HG03469 (cell line): Measurements from ENCODE around the gene NACA2.
"Not testable (repeated sequence)": the region's sequence is repeated elsewhere in the genome, so short reads cannot be mapped to it uniquely, and the experiment has no call there.

ENCODE experiments used
- ATAC-seq: cut with Tn5 transposase; IDR thresholded peaks from one replicate; pipeline ENCODE4 v1.9.1; 2021; ENCODE audit warnings: mild to moderate bottlenecking, moderate library complexity, moderate number of reproducible peaks; ENCODE audit not compliant: unreplicated experiment

The NACA2 gene

DNA sequence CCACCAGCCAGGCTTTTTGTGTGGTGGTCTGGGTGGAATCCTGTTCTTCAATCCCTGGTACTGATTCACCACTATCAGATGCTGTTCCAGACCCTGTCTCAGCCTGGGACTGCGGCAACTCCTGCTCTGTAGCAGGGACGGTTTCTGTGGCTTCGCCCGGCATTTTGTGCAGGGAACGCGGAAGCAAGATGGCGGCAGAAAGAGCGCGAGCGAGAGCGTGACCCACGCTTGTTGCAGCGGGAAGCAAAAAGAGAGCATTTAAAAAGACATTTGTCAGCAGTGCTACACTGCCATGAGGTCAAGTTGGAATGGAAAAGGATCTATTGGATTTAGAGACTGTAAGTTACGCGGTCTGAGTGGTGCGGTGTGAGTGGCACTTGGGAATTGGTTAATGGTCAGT, at the start of gene NACA2:
Gene NACA2 (minus strand): TSS at position 202 of the 400 bp plus-strand sequence. CDS start 39 bp downstream, at position 163.
- ATAC-seq, result no peak

DNA sequence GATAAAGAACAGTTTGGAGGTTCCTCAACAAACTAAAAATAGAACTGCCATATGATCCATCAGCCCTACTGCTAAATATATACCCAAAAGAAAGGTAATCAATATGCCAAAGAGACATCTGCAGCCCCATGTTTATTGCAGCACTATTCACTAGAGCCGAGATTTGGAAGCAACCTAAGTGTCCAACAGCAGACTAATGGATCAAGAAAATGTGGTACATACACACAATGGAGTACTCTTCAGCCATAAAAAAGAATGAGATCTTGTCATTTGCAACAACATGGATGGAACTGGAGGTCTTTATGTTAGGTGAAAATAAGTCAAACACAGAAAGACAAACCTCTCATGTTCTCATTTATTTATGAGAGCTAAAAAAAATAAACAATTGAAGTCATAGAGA, 48.8 kb upstream of the NACA2 start:
- ATAC-seq, result no peak

DNA sequence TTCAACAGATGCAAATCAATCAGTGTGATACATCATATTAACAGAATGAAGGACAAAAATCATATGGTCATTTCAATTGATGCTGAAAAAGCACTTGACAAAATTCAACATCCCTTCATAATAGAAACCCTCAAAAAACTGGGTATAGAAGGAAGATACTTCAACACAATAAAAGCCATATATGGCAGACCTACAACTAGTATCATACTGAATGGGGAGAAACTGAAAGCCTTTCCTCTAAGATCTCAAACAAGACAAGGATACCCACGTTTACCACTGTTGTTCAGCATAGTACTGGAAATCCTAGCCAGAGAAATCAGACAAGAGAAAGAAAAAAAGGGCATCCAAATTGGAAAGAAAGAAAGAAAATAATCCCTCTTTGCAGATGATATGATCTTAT, 47.1 kb upstream of the NACA2 start:
- no peak for ATAC-seq

DNA sequence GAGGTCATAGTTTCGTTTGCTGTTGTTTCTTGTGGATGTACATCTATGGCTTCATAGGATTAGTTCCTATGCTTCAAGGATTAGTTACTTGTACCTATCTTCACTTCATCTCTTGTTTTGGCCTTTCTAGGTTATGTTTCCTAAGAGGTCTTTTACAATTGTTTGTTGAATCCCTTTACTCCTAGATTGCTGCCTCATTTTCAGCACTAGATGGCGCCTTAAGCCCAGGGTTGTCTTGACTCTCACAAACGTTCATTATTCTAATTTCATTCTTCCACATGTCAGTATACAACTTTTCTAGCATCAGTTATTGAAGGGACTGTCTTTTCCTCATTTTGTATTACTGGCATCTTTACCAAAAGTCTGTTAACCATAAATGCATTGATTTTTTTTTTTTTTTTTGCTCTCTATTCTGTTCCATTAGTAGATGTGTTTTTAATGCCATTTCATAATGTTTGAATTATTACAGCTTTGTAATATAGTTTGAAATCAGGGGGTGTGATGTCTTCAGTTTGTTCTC, 45.0 kb upstream of the NACA2 start:
- no peak for ATAC-seq

DNA sequence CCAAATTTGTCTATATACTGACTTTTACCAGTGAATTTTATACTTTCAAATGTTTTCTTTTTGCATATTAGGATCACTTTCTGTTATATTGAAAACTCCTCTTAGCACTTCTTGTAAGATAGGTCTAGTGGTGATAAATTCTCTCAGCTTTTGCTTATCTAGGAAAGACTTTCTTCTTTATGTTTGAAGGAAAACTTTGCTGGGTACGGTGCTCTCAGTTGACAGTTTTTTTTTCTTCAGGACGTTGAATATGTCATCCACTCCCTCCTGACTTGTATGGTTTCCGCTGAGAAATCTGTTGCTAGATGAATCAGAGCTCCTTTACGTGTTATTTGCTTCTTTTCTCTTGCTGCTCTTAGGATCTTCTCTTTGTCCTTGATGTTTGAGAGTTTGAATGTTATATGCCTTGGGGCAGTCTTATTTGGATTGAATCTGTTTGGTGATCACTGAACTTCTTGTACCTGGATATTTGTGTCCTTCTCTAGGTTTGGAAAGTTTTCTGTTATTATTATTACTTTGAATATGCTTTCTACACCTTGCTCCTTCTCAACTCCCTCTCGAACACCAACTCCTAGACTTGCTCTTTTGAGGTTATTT, 44.0 kb upstream of the NACA2 start:
- no peak for ATAC-seq

DNA sequence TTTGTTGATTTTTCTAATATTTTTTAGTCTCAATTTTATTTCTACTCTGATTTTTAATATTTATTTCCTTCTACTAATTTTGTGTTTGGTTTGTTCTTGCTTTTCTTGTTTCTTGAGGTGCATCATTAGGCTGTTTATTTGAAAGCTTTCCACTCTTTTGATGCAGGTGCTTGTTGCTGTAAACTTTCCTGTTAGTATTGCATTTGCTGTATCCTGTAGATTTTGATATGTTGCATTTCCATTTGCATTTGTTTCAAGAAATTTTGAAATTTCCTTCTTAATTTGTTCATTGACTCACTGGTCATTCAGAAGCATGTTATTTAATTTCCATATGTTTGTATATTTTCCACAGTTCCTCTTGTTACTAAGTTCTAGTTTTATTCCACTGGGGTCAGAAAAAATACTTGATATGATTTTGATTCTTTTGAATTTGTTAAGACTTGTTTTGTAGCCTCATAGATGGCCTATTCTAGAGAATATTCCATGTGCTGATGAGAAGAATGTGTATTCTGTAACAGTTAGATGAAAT, 43.1 kb upstream of the NACA2 start:
- no peak for ATAC-seq

DNA sequence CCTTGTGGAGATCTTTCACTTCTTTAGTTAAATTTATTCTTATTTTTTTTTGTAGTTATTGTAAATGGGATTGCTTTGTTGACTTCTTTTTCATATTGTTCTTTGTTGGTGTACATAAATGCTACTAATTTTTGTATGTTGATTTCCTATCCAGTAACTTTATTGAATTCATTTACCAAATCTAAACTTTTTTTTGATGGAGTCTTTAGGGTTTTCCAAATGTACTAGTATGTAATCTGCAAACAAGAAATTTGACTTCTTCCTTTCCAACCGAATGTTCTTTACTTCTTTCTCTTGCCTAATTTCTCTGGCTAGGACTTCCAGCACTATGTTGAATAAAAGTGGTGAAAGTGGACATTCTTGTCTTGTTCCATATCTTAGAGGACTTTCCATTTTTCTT, 41.8 kb upstream of the NACA2 start:
- ATAC-seq, result no peak

DNA sequence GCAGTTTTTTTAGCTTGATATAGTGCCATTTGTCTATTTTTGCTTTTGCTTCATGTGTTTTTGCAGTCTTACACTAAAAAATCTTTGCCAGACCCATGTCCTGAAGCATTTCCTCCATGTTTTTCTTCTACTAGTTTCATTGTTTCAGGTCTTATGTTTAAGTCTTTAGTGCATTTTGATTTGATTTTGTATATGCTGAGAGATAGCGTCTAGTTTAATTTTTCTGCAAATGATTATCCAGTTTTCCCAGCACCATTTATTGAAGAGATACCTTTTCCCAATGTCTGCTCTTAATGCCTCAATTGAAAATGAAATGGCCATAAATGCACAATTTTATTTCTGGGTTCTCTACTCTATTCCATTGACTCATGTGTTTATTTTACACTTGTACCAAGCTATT, 40.8 kb upstream of the NACA2 start:
- no peak for ATAC-seq

DNA sequence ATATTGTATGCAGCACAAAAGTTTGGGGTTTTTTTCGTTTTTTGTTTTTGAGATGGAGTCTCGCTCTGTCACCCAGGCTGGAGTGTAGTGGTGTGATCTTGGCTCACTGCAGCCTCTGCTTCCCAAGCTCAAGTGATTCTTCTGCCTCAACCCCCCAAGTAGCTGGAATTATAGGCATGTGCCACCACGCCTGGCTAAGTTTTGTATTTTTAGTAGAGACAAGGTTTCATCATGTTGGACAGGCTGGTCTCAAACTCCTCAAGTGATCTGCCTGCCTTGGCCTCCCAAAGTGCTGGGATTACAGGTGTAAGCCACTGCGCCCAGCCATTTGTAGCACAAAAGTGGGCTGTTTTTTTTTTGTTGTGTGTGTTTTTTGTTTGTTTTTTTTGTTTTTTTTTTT, 37.1 kb upstream of the NACA2 start:
- not testable (repeated sequence) for ATAC-seq

DNA sequence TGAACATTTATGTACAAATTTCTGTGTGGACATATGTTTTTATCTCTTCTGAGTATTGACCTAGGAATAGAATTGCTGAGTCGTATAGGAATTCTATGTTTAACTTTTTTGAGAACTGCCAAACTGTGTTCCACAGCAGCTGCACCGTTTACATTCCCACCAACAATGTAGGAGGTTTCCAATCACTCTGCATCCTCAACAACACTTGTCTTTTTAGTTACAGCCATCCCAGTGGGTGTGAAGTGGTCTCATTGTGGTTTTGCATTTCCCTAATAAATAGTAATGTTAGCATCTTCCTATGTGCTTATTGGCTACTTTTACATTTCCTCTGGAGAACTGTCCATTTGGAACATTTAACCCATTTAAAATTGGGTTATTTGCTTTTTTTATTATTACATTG, 36.6 kb upstream of the NACA2 start:
- no peak for ATAC-seq

DNA sequence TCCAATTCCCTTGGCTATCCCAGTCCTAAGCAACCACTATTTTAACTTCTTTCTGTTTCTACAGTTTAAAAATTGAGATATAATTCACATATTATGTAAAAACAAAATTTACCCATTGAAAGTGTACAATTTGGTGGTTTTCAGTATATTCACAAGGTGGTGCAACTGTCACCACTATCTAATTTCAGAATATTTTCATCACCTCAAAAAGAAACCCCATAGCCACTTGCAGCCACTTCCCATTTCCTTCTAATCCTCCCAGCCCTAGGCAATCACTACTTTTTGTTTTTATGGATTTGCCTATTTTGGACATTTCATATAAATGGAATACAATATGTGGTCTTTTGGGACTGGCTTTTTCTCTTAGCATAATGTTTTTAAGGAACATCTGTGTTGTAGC, 36.1 kb upstream of the NACA2 start:
- ATAC-seq, result no peak

DNA sequence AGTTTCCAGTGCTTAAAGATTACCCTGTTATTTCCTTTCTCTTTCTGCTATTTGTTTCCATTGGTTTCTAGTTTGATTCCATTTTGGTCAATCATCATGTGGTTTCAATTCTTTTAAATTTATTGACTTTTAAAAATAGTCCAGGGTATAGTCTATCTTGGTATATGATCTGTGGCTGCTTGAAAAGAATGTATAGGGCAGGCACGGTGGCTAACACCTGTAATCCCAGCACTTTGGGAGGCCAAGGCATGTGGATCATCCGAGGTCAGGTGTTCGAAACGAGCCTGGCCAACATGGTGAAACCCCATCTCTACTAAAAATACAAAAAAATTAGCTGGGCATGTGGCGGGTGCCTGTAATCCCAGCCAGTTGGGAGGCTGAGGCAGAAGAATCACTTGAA, 34.5 kb upstream of the NACA2 start:
- ATAC-seq, result no peak

DNA sequence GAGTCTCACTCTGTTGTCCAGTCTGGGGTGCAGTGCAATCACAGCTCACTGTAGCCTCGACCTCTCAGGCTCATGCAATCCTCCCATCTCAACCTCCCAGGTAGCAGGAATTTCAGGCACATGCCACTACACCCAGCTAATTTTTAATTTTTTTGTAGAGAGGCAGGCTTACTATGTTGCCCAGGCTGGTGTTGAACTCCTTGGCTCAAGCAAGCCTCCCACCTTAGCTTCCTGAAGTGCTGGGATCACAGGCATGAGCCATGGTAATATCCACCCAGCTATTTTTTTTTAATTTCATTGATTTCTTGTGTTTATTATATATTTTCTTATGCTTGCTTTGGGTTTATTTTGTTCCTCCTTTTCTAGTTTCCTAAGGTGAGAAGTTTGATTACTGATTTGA, 33.9 kb upstream of the NACA2 start:
- ATAC-seq, result no peak

DNA sequence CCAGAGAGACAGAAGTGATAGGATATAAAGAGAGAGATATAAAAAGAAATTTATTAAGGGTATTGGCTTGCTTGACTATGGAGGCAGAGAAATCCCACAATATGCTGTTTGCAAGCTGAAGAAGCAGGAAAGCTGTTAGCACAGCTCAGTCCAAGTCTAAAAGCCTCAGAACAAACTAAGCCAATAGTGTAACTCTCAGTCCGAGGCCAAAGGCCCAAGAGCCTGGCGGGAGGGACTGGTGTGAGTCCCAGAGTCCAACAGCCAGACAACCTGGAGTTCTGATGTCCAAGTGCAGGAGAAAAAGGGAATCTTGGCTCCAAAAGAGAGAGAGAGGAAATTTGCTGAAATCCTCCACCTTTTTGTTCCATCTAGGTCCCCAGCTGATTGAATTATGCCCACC, 30.3 kb upstream of the NACA2 start:
- no peak for ATAC-seq

DNA sequence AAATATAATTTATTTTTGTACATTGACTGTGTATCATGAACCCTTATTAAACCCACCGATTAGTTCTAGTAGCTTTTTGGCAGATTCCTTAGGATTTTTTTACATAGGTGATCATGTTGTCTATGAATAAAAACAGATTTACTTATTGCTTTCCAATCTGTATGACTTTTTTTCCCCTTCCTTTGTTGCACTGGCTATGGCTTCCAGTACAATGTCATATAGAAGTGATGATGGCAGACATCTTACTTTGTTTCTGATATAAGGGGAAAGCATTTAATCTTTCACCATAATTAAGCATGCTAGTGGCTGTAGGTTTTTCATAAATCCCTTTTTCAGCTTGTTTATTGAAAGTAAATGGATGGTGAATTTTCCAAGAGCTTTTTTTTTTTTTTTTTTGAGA, 28.9 kb upstream of the NACA2 start:
- ATAC-seq, result no peak

DNA sequence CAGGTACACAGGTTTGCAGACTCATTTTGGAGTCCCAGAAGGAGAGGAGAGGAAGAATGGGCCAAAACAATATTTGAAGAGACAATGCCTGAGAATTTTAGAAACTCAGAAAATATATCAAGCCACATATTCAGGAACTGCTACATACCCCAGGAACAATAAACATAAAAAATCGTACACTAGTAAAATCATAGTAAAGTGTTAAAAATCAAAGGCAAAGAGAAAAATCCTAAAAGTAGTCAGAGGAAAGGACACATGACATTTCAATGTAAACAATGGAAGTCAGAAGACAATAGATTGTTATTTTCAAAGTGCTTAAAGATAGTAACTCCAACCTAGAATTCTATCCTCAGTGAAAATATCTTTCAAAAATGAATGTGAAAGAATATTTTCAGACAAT, 28.5 kb upstream of the NACA2 start:
- no peak for ATAC-seq

DNA sequence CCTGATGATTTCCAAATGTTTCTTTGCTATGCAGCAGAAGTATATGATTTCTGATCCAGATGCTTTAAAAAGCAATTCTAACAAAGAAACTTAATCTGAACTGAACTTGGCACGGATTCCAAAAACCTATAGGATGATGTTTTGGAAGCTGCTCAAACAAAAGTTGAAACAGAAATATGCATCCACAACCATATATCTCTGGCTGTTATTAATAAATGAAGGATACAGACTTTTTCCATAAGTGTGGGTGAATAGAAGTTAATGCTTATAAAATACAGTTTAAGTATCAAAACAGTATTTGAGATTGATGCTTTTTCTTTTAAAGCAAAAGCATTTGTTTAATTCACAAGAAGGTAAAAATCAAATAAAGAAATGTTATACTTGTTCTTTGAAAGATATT, 27.9 kb upstream of the NACA2 start:
- no peak for ATAC-seq

DNA sequence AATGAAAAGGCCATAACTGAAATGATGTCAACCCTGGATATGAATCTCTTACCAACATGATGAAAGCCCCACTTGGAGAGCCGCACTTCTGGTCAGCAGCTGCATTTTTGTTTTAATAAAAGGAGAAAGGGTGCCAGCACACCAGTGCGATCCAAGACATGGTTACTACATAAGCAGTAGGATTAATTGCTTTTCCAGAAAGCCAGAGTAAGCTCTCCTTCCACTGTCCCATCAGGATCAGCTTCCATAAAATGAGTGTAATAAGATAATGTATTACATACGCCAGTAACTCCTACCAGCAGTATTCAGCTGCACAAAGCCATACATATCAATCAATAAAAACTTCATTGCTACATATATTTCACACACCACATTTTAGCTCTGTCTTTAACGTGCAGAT, 26.3 kb upstream of the NACA2 start:
- no peak for ATAC-seq

DNA sequence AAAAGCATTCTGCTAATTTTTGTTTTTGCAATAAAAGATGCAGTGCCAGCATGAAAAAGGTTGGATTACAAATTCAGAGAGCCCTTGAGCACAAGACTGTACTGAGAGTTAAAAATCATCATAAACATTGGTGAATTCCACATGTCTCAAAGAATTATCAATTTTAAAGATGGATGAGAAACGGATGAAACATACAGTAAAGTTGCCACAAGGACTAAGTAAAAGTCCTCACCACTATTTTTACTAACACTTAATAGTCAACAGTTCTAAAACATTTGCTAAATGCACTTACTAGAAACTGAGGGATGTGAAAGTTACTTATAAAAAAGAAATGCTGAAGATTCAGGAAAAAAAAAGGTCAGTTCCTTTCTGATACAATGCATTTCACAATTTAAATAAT, 25.8 kb upstream of the NACA2 start:
- ATAC-seq, result no peak

DNA sequence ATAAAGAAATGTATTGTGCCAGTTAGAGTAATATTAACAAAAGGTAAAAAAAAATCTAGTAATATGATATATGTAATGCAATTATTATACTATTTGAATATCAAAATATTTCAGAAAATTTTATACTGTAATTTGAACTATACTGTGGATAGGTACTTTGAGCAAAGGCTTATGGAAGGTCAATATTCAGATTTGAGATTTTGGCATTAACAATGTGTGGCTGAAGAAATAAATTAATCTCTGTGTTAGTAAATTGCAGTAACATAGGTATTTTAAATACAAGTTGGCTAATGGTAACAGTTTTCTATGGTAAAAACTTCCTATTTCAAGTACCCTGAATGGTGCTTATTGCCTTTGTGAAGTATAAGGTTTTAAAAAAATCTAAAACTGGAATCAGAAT, 23.2 kb upstream of the NACA2 start:
- no peak for ATAC-seq

DNA sequence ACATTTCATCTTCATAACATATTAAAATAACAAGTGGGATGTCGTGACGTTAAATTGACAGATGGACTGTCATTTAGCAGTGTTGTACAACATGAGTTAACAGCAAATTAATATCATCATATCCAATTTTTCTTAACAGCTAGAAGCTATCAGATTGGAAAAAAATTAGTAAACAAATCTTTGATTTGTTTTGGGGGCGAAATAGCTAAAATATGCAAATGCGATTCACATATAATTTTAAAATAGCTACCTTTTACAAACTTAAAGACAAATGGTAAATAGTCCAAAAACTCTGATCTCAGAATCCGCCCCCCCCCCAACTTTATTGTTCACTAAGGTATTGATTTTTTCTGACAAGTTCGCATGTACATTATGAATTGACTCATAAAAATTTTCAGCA, 20.3 kb upstream of the NACA2 start:
- no peak for ATAC-seq

DNA sequence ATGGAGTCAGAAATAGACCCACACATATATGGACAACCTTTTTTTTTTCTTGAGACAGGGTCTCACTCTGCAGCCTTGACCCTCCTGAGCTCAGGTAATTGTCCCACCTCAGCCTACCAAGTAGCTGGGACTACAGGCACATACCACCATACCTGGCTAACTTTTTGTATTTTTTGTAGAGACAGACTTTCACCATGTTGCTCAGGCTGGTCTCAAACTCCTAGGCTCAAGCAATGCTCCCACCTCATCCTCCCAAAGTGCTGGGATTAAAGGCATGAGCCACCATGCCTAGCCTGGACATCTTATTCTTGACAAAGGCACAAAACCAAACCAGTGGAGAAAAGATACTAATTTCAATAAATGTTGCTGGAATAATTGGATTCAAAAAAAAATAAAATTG, 14.7 kb upstream of the NACA2 start:
- no peak for ATAC-seq

DNA sequence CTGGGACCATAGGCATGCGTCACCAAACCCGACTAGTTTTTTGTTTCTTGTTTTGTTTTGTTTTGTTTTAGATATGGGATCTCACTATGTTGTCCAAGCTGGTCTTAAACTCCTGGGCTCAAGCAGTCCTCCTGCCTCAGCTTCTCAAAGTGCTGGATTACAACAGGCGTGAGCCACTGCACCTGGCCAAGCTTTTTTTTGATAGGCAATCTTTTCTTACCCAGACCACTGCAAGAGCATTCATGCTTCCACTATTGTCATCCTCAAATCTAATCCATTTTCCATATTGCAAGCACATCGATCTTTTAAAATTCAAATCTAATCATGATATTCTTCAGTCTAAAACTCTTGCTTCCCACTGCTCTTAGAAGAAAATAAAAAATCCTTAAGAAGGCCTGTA, 10.3 kb upstream of the NACA2 start:
- no peak for ATAC-seq
